ENCODE measurements around the gene FLNB.

DNA sequence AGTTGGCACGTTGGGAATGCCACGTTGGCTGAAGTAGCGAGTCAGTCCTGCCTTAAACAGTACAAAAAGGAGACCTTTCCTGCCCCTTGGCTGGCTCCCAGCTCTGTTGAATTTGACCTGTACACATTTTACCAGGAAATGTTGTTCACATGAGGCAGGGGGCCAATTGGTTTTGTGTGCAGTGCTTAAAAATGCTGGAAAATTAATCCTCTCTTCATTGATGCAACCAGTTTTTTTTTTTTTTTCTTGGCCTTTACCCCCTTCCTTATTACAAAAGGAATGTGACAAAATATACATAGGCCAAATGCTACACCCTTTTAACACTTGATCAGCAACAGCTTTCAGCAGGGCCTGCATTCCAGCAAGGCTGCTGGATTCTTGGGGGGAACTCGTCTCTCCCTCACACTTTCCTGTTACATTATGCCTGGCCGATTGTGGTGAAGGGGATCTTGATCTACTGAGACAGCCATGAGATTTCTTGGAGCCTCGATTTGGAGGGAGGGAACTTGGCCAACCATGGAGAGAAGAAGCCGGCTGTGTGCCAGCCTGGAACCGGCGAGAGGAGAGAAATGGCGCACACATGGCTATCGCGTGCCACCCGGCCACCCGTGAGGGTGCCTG, 109.4 kb downstream of the FLNB start:
- no peak for TF ChIP-seq SP1 (CRISPR knock-in tag; conservative IDR thresholded peaks at IDR 0.05)
- no peak for TF ChIP-seq MAX (CRISPR knock-in tag; IDR thresholded peaks at IDR 0.05)
- TF ChIP-seq, protein P1, sequence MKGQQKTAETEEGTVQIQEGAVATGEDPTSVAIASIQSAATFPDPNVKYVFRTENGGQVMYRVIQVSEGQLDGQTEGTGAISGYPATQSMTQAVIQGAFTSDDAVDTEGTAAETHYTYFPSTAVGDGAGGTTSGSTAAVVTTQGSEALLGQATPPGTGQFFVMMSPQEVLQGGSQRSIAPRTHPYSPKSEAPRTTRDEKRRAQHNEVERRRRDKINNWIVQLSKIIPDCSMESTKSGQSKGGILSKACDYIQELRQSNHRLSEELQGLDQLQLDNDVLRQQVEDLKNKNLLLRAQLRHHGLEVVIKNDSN (CRISPR knock-in tag; IDR thresholded peaks at IDR 0.05), result no peak
- no peak for TF ChIP-seq CTCF (IDR thresholded peaks at IDR 0.05)
- no peak for TF ChIP-seq PRDM15 (CRISPR knock-in tag; IDR thresholded peaks at IDR 0.05)
- TF ChIP-seq OVOL2 (CRISPR knock-in tag; IDR thresholded peaks at IDR 0.05; ENCODE audit: borderline replicate concordance), result no peak
- TF ChIP-seq CREB1 (CRISPR knock-in tag; IDR thresholded peaks at IDR 0.05), result no peak
